GM21723 (cell line): ENCODE data around the gene IKZF1.
A peak's percentile ranks its signal among the peaks of the same experiment; 100 is the strongest.

Source experiments
- ATAC-seq: cut with Tn5 transposase; IDR thresholded peaks from one replicate; pipeline ENCODE4 v1.9.1; 2021; ENCODE audit warnings: mild to moderate bottlenecking, moderate library complexity; ENCODE audit not compliant: unreplicated experiment

IKZF1 gene

DNA sequence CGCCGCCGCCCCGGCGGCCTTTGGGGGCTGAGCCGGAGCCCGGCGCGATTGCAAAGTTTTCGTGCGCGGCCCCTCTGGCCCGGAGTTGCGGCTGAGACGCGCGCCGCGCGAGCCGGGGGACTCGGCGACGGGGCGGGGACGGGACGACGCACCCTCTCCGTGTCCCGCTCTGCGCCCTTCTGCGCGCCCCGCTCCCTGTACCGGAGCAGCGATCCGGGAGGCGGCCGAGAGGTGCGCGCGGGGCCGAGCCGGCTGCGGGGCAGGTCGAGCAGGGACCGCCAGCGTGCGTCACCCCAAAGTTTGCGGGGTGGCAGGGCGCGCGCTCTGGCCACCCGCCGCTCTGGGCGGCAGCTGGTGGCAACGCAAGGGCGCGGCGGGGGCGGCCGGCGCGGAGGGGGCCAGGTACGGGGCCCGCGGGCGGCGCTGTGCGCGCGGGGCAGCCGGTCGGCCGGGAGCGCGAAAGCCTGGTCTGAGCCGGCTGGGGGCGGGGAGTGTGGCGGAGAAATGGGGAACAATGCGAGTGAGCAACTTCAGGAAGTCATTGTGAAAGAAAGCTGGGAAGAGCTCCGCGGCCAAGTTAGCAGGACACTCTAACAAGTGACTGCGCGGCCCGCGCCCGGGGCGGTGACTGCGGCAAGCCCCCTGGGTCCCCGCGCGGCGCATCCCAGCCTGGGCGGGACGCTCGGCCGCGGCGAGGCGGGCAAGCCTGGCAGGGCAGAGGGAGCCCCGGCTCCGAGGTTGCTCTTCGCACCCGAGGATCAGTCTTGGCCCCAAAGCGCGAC is at the start of gene IKZF1:
Gene IKZF1 (plus strand): TSS at position 588 of the 782 bp plus-strand sequence. CDS start 14,346 bp downstream, outside the sequence.
- ATAC-seq, result peak; percentile 47

- ATAC-seq, result no peak
Observed at GRCh38 chr7:50261593-50261992, 42.9 kb upstream of the IKZF1 start.

DNA sequence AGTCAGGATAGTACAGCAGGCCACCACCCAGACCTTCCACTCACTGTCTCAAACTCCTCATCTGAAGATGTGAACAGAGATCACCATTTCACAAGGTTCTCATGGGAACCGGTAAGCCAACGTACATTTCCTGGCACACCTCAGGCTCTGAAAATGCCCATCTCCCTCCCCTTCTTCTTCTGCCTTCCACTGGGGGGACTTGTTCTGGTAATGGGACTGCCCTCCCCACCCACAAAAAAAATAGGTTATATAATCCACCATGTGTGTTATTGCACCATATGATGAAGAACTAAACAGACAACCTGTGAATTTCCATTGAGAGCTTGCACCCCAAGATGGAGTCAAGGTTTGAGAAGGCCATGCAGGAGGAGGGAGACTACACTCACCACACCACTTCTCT is 42.1 kb upstream of the IKZF1 start:
- no peak for ATAC-seq

DNA sequence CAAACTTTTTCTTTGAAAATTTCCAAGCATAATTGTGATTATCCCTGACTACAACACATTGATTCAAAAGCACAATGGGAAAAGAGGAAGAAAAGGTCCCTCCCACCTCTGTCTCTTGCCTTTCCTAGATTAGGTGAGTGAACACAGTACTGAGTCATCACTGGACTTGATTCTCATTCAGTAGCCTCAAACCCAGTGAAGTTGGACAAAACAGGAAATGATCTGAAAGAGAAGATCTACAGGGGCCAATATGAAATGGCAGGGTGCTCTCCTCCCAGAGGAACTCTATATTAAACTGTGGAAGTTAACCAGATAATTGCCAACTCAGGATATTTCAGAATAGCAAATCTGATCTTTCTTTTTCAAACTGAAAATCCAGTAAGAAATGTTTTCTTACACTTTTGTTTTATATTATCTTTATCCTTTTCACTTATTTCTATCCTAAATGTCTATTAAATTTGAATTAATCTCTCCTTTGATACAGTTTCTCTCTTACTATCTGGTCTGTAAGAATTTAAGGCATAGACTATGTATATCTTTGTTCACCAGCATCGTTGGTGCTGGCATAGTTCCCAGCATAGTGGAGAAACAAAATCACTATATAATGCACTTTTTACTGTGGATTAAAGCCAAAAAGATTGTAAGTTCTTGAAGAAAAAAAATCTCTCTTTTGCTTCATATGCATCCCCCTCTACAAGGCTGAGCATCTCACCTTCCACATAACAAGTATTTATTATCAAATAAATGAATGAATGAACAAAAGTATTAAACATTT is 41.4 kb upstream of the IKZF1 start:
- peak; percentile 58 for ATAC-seq

DNA sequence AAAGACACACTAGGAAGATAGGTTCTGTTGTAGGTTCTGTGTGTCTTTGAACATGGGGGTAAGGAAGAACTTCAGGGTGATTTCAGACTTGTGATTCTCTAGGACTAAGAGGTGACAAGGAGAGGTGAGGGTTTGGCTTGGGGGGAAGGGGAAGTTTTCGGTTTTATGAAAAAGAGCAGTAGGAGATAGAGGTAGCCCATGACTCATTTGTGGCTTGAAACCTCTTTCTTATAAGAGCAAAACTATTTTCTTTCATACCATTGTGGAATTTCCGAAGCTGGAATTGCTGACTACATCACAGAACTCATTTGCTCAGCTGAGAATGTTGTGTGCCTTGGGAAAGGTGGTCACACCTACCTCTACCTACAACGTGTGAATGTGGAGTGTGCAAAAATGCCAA is 39.6 kb upstream of the IKZF1 start:
- ATAC-seq, result peak; percentile 31

DNA sequence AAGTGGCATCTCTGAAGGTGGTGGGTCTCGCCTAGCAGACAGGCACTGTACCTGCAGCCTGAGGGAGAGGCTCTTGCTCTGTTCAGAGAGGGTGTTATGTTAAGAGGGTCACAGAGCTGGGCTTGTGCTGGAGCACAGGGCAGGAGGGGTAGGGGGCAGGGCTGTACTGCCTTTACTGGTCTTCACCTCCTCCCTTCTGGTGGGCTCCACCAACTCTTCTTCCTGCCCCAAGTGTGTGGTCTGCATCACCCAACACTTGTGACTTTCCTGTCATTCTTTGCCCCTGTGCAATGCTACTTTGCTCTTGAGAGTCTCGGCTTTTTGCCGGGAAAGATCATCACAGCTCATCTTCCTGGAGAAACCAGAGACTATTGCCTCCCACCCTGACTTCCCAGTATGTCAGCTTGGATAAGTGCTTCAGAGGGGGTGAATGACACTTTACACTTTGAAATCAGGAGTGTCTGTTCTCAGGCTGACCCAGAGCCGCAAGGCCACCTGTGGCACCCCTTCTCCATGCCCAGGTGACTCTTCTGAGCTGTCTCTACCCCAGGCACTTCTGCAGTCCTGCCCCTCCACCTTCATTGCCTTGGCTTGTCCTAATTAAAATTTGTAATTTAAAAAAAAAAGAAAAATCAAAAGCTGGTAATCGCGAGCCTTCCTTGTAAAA is 38.4 kb upstream of the IKZF1 start:
- ATAC-seq, result no peak

DNA sequence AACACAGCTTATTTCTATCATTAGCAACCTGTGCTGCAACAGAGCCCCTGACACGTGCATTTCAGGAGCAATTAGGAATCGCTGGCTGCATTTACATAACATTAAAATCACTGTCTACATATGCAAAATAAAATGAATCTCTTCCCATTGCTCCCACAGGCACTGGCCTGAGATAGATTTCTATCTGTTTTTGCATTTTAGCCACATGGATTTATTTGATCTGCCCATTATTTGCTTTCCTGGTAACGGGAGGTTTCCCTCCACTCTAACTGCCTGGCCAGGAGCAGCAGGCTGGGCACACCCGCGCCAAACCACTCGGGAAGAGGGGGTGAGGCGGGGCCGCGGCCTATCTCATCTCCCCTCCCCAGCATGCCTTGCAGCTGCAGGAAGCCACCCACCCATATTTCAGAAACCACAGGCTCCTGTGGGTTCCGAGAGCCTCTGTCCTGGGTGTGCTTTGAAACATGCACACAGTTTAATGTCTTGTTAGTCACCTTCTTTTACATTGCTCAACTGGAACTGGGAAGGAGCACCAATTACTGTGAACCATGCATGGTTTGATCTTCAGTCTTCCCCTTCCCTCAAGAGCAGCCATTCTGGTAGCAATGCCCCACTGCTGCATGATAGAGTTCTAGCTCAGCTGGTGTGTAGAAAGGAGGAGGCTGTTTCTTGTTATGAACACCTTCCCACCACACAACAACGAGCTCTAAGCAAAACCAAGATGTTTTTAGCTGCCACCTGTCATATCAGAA is 37.7 kb upstream of the IKZF1 start:
- ATAC-seq, result peak; percentile 48

DNA sequence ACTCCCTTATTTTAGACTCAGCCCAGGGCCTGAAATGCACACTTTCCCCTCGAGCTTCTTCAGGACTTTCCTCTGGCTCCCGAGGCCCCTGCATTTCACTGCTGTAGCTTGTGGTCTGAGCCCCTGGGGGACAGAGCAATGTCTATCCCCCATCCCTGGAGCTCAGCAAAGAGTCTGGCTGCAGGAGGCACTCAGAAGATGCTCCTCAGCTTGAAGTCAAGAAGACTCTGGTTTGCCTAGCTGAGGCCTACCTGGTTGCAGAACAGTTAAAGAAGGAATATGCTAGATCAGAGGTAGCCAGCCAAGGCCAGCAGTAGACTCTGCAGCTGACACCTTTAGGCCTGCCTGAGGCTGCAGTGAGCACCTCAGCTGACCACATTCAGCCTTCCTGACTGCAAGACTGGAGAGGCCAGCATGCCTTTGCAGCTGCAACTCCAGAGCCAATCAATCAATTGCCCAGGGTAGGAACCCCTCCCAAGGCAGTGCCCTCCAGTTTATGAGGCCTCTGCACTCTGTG is 36.9 kb upstream of the IKZF1 start:
- no peak for ATAC-seq

GRCh38 chr7:50268223-50268622 is 36.3 kb upstream of the IKZF1 start:
- ATAC-seq, result peak; percentile 23

- ATAC-seq, result no peak
Observed at GRCh38 chr7:50268990-50269389, 35.5 kb upstream of the IKZF1 start.

DNA sequence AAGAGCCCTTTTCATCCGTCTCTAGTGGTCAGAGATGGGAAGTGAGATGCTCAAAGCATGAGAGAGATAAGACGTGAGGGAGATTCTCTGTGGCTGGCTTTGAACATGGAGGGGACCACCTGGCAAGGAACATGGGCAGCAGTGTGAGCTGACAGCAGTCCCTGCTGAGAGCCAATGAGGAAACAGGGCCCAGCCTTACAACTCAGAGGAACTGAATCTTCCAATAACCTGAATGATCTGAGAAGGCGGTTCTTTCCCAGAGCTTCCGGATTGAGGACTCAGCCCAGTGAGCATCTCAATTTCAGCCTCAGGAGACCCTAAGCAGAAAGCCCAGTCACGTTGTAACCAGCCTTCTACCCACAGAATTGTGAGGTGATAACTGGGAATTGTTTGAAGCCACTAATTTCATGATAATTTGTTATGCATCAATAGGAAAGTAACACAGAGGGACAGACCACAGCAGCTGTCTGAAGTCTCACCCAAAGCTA is 33.9 kb upstream of the IKZF1 start:
- ATAC-seq, result no peak

DNA sequence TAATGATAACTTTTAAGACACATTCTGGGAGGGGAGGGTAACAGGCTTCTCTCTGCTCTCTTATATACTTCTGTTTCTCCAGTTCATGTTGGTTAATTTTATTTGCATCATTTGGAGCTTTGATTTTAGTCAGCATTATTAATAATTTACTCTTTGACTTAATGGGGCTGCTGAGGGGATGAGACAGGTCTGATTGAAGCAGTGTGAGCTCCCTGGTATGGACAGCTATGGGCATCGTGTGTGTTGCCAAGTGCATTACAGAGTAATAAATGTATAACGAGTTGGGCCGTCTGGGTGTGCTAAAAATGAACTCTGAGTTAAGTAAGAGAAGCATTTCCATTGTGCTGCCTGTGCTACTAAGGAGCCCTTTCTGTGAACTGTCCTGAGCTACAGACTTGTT is 31.7 kb upstream of the IKZF1 start:
- ATAC-seq, result no peak

GRCh38 chr7:50273301-50273700 is 31.2 kb upstream of the IKZF1 start:
- no peak for ATAC-seq

GRCh38 chr7:50273870-50274269 is 30.6 kb upstream of the IKZF1 start:
- no peak for ATAC-seq

GRCh38 chr7:50274361-50274760 is 30.2 kb upstream of the IKZF1 start:
- ATAC-seq, result no peak

DNA sequence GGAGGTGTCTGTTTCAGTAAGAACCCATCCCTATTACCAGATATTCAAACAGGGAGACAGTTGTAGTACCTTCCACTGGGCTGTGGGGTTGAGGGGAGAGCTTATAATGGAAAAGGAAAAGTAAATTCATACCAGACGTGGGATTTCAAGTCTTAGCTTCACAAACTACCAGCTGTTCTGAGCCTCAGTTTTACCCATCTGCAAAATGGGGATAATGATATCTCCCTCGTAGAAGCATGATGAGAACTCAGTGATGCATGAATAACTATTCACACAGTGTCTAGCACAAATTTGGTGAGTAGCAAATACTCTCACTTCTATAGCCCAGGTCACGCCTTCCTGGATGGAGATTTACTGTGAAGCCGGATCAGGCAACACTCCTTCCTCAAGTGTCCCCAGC is 29.1 kb upstream of the IKZF1 start:
- no peak for ATAC-seq

- ATAC-seq, result no peak
Observed at GRCh38 chr7:50276483-50276882, 28.0 kb upstream of the IKZF1 start.

DNA sequence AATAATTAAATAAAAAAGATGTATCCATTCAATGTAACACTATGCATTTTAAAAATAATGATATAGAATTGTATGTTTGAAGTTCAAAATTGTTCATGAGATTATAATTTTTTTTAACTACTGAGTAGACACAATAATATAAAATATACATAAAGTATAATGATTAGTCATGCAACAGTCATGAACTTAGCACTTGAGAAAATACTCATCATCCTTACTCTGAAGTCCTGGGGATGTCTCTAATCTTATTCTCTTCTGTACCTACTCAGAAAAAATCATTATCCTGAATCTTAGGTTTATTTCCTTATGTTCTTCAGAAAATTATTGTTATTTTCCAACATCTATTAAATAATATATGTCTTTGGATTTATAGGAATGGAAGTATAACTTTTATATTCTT is 26.4 kb upstream of the IKZF1 start:
- no peak for ATAC-seq

DNA sequence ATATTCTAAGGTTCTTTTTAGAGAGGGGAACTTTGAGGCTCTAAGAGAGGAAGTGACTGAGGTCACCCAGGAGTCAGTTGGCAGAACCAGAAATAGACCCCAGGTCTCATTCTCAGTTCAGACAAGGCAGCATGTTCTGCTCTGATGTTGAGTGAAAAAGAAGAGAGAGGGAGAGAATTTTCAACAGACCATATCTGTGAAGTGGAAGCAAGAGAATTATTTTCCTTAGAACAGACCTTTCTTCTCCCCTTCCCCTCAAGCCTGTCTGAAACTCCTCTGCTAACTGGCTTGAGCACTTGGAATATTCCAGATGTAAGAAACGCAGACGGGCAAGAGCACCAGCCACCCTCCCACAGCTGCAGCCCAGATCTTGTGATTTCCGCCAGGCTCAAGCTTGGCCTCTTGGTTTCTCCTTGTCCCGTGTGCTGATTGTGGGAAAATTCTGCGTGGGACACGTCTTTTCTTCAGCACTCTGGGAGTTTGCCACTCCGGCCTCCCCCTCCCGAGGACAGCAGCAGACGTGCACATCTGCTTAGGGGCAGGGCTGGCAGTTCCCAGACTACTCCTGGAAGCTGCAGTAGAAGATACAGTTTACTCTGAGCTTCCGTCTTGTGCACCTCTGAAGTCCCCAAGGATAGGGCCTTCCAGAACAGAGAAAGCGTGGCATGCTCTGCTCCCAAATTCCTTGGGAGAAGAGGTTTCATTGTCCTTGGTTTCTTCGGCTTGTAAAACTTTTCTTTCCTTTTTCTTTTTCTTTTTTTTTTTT is 22.7 kb upstream of the IKZF1 start:
- peak; percentile 94 for ATAC-seq
